HG03378 (cell line): ENCODE results near the gene ZNF541.
"Not testable (repeated sequence)": the region's sequence is repeated elsewhere in the genome, so short reads cannot be mapped to it uniquely, and the experiment has no call there.

Source experiments
- ATAC-seq: cut with Tn5 transposase; IDR thresholded peaks from one replicate; pipeline ENCODE4 v1.9.1; 2021; ENCODE audit warnings: mild to moderate bottlenecking, moderate library complexity; ENCODE audit not compliant: unreplicated experiment

The ZNF541 gene

GRCh38 chr19:47601180-47601904 lies 28.4 kb upstream of the ZNF541 start:
- no peak for ATAC-seq

- peak; percentile 85 for ATAC-seq
These were observed 27.6 kb upstream of the ZNF541 start for GRCh38 chr19:47600246-47601179.

GRCh38 chr19:47599671-47600245 lies 26.8 kb upstream of the ZNF541 start:
- ATAC-seq: not testable (repeated sequence)

- no peak for ATAC-seq
These were observed 25.7 kb upstream of the ZNF541 start for GRCh38 chr19:47598407-47599349.

- ATAC-seq: no peak
These were observed 23.0 kb upstream of the ZNF541 start for GRCh38 chr19:47595944-47596343.

- no peak for ATAC-seq
These were observed 20.9 kb upstream of the ZNF541 start for GRCh38 chr19:47593860-47594259.

GRCh38 chr19:47589824-47590223 lies 16.9 kb upstream of the ZNF541 start:
- no peak for ATAC-seq

- no peak for ATAC-seq
These were observed 14.3 kb upstream of the ZNF541 start for GRCh38 chr19:47587295-47587694.

GRCh38 chr19:47583161-47583560 lies 10.2 kb upstream of the ZNF541 start:
- not testable (repeated sequence) for ATAC-seq

- ATAC-seq: no peak
These were observed 9.5 kb upstream of the ZNF541 start for GRCh38 chr19:47582320-47582909.

GRCh38 chr19:47581605-47582319 lies 8.8 kb upstream of the ZNF541 start:
- no peak for ATAC-seq

- no peak for ATAC-seq
These were observed 7.4 kb upstream of the ZNF541 start for GRCh38 chr19:47580397-47580796.

- ATAC-seq: no peak
These were observed 313 bp downstream of the ZNF541 start for GRCh38 chr19:47572635-47573034.

GRCh38 chr19:47569331-47569730 lies 3.6 kb downstream of the ZNF541 start:
- ATAC-seq: no peak

GRCh38 chr19:47564081-47564480 lies 8.9 kb downstream of the ZNF541 start:
- no peak for ATAC-seq

- ATAC-seq: no peak
These were observed 11.4 kb downstream of the ZNF541 start for GRCh38 chr19:47561440-47562057.

- ATAC-seq: no peak
These were observed 11.9 kb downstream of the ZNF541 start for GRCh38 chr19:47560999-47561398.

- ATAC-seq: no peak
These were observed 22.8 kb downstream of the ZNF541 start for GRCh38 chr19:47550129-47550528.

GRCh38 chr19:47549261-47549862 lies 23.6 kb downstream of the ZNF541 start:
- ATAC-seq: no peak
